NCI-H128 (cell line): Measurements from ENCODE around the gene LNPK.
"Not testable (repeated sequence)": the region's sequence is repeated elsewhere in the genome, so short reads cannot be mapped to it uniquely, and the experiment has no call there.

ENCODE experiments used
- DNase-seq: peaks from one replicate; lab custom pipeline; 2025; ENCODE audit not compliant: unreplicated experiment; lab: John Stamatoyannopoulos, UW

Gene LNPK

GRCh38 chr2:175913849-175914743, 88.0 kb downstream of the LNPK start:
- DNase-seq: not testable (repeated sequence)

DNA sequence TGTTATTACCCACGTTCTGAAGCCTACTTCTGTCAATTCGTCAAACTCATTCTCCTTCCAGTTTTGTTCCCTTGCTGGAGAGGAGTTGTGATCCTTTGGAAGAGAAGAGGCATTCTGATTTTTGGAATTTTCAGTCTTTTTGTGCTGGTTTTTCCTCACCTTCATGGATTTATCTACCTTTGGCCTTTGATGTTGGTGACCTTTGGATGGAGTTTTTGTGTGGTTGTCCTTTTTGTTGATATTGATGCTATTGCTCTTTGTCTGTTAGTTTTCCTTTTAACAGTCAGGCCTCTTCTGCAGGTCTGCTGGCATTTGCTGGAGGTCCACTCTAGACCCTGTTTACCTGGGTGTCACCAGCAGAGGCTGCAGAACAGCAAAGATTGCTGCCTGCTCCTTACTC, 88.8 kb downstream of the LNPK start:
- not testable (repeated sequence) for DNase-seq

- no peak for DNase-seq
These were observed 98.0 kb downstream of the LNPK start for GRCh38 chr2:175904035-175904434.

DNA sequence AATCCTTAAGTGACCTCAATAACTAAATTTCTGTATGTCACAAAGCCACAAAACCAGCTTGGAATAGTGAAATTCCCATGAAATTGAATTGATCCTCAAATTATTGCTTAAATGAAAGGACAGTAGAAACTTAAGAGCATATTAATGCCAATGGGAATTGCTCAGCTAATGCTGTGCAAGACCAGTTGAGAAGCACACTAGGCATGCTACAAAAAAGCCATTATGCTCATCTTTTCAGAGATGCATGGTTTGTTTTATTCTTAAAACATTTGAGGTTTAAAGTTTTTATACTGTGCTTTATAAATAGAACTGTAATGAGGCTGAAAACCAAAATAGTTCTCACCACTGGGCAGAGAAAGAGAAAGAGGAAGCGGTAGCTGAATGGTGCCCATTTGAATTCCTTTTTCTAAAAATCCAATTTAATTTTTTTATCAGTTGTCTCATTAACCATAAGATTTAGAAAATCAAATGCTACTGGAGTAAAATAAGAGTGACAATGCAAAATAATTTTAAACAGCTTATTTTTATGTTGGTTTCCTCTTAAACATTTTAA, 98.6 kb downstream of the LNPK start:
- DNase-seq: no peak

GRCh38 chr2:175895957-175896356, 106.1 kb downstream of the LNPK start:
- not testable (repeated sequence) for DNase-seq

DNA sequence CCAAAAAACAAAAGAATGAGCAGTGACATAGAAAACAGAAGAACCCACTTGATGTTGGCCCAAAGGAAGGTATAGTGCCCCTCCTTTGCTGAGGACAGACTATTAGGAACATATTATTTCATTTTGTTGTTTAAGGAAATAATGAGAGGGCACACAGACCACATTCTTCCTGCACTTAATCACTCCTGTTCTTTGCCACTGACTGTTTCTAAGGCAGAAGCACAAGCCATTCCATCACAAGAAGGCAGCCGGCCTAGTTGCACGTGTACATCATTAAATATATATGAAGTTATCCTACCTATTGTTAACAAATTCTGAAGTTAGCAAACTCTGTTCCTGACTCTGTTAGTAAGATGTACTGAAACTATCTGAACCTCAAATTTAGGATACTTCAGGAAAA, 110.0 kb downstream of the LNPK start:
- DNase-seq: no peak

GRCh38 chr2:175890636-175891242, 111.3 kb downstream of the LNPK start:
- no peak for DNase-seq

GRCh38 chr2:175889701-175890302, 112.3 kb downstream of the LNPK start:
- DNase-seq: no peak

DNA sequence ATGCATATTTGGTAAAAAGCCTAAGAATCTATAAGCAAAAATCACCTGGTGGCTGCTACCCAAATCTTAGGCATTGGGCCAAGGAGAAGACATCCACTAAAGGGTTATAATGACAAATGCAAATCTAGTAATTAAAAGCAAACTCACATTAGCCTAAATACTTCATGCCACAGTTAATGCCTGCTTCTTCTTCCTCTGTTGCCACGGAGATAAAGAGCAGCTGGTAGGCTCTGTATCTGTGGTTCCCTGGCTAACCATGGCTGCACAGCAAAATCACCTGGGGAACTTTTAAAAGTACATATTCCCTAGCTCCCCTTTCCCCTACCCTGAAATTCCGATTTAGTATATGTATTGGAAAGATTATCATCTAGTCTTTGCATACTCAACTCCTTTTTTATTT, 114.3 kb downstream of the LNPK start:
- no peak for DNase-seq

DNA sequence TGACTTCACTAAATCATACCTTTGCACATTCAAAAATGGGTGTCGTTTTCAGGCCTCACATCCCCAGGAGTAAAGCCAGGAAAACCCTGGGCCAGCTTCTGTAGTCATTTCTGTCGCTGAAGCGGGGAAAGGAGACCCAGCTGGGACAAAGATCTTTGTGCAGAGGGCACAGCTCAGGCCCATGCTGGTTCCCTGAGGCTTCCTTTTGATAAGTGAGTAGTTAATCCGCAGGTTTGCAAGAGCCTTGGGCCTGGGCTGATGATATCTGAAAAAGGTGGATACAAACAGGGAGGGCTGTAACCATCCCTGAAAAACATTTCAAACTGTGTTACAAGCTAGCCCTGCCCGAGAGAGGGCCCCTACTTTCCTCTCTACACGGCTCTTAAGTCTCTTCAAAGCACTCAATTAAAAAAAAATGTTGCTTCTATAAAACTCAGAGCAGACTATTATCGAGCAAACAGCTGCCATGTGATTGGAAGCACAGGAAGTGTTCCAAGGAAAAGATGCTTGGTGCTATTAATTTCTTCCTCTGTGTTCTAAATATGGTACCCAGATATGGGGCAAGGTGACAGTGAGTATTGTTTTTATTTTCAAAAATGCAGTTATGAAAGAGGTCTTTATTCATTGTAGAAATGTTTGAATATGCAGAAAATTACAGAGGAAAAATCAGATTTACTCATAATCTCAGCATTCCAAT, 117.2 kb downstream of the LNPK start:
- no peak for DNase-seq

DNA sequence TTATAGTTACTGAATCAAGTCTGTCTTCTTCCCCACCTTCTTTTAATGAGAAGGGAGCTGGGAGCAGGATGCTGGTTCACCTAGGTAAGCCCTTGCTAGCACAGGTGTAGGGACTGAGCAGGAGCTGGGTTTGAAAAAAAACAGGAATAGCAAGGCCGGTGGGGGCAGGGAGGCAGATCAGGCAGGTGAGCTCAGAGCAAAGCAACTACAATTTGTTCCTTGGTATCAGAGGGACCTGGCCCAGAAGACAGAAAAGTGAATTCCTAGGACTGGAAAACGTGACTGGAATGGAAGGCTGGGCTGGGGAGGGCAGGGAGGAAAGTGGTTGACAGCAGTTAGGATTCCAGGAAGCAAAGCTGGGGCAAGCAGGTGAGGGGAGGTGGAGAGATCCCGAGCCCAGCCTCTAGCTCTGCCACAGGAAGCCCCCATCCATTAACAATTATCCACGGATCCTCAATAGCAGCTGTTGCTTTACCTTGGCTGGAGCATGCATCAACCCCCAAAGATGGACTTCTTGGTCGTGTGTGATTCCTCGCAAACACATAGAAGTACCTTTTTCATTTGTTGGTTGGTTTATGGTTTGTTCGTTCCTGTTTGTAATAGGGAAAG, 118.4 kb downstream of the LNPK start:
- DNase-seq: no peak

DNA sequence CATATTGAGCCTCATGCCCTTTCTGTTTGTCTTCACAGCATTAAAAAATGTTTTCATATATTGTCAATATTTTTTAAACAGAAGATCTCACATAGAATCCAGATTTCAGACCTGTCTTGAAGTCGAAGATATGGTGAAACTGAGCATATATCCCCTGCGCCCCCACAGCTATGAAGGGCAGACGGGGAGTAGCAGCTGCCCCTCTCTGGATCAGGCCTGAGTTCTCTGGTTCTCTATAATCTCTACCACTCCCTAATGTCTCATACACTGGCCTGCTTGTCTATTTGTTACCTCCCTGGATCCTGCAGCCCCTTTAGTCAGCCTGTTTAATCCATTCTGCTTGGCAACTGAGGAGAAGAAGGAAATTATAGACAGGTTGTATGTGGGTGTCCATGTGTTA, 122.4 kb downstream of the LNPK start:
- no peak for DNase-seq

DNA sequence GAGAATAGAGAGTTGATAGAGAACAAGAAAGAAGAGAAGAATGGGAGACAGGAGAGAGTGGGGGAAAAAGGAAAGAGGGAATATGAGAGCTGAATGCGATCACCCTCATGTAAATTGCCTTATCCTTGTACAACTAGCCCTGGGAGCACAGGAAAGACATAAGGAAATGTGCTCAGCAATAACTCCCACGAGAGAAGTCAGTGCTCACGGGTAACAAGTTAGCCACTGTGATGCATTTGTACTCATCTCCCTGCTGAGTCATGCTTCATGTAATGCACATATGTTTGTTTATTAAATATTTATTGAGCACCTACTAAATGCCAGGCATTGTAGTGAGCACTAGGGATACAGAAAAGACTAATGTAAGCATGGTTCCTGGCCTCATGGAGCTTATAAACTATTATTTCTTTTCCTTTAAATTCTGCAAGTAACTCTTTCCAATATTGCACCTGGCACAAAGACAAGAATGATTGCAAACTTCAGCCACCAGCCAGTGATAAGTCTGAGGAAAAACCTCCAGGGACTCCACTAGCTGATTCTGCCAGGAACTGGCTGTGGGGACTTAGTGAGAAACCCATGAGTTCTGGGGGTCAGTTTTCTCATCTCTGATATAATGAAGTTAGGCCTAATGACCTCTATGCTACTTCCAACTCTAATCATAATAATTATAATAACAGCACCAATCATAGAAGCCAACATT, 124.1 kb downstream of the LNPK start:
- DNase-seq: no peak

- DNase-seq: no peak
These were observed 127.8 kb downstream of the LNPK start for GRCh38 chr2:175874291-175874690.
